Stimulated activated CD4-positive, alpha-beta T cell treated with anti-CD3 and anti-CD28 coated beads, Interleukin-2, amount 100 ng/mL, for 4 hours (primary cell): ENCODE measurements around the gene FAM117B.

Source experiments
- DNase-seq: peaks from one replicate; pipeline ENCODE4 v3.0.0-alpha.2; 2020; ENCODE audit warnings: low read depth

Gene FAM117B

DNA sequence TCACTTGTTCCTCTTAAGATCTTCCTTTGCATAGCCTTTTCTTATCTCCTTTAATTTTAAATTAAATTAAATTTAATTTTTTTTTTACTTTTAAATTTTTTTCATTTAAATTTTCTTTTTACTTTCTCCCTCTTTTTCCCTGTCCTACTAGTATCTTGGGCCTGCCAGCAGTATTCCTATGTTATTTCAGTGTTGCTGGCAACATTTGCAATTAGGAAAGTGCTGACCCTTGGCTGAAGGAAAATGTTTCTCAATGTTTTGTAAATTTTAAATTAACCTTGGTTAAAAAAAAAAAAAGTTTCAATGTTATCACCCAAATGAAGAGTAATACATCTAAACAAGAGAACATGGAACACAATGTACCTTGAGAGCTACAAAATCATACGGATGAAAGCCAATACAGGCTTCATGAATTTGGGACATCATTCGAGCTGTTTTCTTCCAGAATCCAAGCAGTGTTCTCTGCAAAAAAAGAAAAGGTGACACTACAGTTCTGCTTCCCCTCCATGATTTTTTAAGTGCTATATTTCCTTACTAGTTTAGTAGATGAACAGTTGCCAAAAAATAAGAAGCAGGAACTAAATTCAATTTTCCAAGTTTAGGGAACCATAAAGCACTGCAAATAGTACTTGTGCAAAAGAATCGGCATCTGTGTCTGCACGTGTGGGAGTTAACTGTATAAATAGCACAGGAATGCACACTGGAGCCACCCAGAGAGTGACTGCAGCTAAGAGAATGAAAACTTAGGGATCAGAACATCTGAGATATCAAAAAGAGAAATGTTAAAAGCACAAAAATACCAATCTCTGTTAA lies 181.0 kb downstream of the FAM117B start:
- DNase-seq: no peak

GRCh38 chr2:202817771-202818170 lies 183.0 kb downstream of the FAM117B start:
- DNase-seq: no peak

- DNase-seq: no peak
These were observed 183.6 kb downstream of the FAM117B start for GRCh38 chr2:202818321-202818720.
